Measurements from ENCODE around the gene MAS1.
"Not testable (repeated sequence)": the region's sequence is repeated elsewhere in the genome, so short reads cannot be mapped to it uniquely, and the experiment has no call there.

MAS1 gene

DNA sequence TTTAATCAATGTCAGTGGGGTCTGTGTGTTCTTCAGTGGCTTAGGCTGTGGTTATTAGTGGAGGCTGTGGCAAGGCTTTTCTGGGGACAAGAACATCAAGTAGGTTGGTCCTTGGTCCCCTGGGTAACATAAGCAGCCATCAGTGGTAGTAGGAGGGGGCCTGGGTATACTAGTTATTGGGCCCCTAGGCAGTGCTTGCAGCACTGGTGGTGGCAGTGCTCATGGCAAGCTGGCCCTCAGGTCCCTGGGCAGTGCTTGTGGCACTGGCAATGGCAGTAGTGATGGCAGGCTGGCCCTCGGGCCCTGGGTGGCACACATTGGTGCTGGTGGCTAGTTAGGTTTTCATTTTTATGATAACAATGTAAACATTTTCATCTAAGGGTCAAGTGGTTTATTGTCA, 32.5 kb upstream of the MAS1 start:
- TF ChIP-seq, protein P1, sequence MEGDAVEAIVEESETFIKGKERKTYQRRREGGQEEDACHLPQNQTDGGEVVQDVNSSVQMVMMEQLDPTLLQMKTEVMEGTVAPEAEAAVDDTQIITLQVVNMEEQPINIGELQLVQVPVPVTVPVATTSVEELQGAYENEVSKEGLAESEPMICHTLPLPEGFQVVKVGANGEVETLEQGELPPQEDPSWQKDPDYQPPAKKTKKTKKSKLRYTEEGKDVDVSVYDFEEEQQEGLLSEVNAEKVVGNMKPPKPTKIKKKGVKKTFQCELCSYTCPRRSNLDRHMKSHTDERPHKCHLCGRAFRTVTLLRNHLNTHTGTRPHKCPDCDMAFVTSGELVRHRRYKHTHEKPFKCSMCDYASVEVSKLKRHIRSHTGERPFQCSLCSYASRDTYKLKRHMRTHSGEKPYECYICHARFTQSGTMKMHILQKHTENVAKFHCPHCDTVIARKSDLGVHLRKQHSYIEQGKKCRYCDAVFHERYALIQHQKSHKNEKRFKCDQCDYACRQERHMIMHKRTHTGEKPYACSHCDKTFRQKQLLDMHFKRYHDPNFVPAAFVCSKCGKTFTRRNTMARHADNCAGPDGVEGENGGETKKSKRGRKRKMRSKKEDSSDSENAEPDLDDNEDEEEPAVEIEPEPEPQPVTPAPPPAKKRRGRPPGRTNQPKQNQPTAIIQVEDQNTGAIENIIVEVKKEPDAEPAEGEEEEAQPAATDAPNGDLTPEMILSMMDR (IDR thresholded peaks at IDR 0.05; ENCODE audit: low read depth, low read length) = no peak
- no peak overlapping the region for H3K4me3 ChIP-seq (replicated peaks in 1 of 2; ENCODE audit: low read depth in 2 of 2, low read length in 2 of 2)
- DNase-seq (ENCODE audit: low read depth in 2 of 2) = no peak

DNA sequence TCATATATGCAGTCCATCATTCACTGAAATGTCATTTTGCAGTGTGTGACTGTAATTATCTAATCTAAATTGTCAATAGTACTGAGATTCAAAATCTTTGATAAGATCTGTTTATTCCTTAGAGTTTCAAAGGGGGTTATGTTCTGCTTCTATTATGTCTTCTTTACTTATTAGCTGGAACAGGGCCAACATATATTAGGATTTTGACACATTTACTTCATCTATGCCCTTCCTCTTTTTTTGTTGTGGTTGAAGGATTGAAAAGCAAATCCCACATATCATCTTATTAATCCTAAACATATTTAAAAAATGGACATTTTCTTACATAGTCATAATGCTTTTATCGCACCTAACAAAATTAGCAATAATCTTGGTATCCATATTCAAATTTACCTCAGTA, 30.3 kb upstream of the MAS1 start:
- no peak overlapping the region for H3K4me3 ChIP-seq (replicated peaks in 1 of 2; ENCODE audit: low read depth in 2 of 2, low read length in 2 of 2)
- TF ChIP-seq, protein P1 (IDR thresholded peaks at IDR 0.05; ENCODE audit: low read depth, low read length) = no peak
- DNase-seq (ENCODE audit: low read depth in 2 of 2) = no peak

DNA sequence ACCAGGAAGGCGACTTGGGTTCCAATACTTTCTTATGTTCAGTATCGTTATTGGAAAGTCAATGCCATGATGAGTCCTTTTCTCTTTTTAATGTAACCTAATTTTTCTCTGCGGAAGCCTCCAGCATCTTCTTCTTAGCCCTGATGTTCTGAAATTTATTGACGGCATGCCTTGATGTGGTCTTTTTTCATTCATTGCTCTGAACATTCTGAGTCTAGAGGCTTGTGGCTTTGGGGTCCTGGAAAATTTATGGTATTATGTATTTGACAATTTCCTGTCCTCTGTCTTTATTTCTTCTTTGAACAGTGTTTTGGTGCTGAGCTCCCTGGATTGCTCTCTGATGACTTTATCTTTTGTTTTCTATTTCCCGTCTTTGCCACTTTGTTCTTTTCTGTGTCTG, 28.7 kb upstream of the MAS1 start:
- DNase-seq (ENCODE audit: low read depth in 2 of 2) = no peak
- H3K4me3 ChIP-seq (replicated peaks in 1 of 2; ENCODE audit: low read depth in 2 of 2, low read length in 2 of 2) = no peak overlapping the region
- TF ChIP-seq, protein P1 (IDR thresholded peaks at IDR 0.05; ENCODE audit: low read depth, low read length) = no peak

DNA sequence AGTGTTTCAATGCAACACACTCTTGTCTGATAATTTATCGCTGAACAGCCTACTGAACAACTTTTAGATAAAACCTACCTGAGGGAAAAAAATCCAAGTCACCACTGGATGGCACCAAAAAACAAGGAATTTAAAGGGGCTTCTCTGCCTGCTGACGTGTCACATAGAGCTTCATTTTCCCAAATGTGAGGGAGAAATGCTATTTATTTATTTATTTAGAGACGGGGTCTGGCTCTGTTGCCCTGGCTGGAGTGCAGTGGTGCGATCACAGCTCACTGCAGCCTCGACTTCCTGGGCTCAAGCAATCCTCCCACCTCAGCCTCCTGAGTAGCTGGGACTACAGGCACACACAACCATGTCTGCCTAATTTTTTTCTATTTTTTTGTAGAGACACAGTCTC, 27.4 kb upstream of the MAS1 start:
- TF ChIP-seq, protein P1 (IDR thresholded peaks at IDR 0.05; ENCODE audit: low read depth, low read length) = peak; percentile 30
- not testable (repeated sequence) for H3K4me3 ChIP-seq (replicated peaks in 1 of 2; ENCODE audit: low read depth in 2 of 2, low read length in 2 of 2)
- peak; percentile 82 to 87 for DNase-seq (ENCODE audit: low read depth in 2 of 2)

DNA sequence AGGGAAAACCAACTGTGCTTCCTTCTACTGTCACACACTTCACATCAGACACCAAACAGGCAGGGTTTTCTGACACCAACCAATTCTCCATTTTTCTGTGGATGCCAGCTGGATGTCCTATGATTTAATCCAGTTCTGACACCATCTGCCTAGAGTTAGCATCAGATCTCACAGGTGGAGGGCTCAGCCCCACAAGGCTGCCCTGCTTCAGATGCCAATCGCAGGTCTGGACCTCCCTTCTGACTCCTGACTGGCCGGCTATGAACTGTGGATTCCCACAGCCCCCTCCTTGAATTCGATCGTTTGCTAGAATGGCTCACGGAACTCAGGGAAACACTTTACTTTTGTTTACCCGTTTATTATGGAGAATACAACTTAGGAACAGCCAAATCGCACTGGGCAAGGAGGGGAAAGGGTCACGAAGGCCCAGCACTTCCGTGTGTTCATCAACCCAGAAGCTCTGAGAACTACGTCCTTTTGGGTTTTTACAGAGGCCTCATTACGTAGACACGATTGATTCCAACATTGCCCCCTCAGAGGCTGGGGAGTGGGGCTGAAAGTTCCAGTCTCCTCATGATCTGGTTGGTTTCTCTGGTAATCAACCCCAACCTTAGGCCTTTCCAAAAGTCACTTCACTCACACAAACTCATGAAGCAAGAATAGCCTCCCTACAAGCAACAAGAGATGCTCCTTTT, 25.4 kb upstream of the MAS1 start:
- no peak for DNase-seq (ENCODE audit: low read depth in 2 of 2)
- H3K4me3 ChIP-seq (replicated peaks in 1 of 2; ENCODE audit: low read depth in 2 of 2, low read length in 2 of 2) = no peak overlapping the region
- TF ChIP-seq, protein P1 (IDR thresholded peaks at IDR 0.05; ENCODE audit: low read depth, low read length) = no peak

DNA sequence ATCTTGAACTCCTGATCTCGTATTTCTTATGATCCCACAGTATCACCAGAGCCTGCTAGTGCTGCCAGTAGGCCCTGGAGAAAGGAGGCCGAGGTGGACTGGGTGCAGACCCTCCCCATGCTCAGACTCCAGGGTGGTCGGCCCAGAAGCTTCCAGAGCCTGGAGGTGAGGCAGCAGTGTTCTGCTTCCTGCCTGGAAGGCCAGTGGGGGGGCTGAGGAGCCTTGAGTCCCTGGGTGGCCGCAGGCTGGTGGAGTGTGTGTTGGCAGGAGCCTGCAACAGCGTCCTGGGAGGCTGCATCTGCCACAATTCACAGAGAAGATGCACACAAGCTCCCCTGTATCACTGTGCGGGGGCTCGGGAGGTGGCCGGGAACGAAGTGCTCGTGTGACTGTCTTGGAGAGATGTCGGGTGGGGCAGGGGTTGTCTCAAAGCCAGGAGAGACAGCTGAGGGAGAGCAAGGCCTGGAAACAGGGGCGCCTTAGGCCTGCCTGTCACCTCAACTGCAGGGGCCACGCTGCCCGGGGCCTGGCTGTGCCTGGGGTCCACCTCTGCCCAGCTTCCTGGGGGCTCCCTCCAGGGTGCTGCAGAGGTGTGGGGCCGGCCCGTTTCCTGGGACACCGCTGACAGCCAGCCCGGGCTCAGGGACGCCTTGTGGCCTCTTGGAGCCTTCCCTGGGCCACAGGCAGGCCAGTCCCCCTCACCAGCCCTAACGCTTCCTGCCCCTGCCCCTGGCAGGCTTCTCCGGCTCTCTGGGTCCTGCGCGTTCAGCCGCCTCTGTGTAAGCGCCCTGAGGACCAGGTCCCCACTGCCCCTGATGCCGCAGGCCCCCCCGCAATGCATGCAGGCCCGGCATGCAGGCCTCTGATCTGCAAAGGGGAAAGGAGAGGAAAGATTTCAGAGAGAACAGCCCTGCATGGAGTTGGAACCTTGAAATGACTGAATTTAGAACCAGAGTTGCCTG, 24.2 kb upstream of the MAS1 start:
- no peak overlapping the region for H3K4me3 ChIP-seq (replicated peaks in 1 of 2; ENCODE audit: low read depth in 2 of 2, low read length in 2 of 2)
- TF ChIP-seq, protein P1 (IDR thresholded peaks at IDR 0.05; ENCODE audit: low read depth, low read length) = no peak
- DNase-seq (ENCODE audit: low read depth in 2 of 2) = no peak

All from cardiac fibroblast (primary cell).